Measurements from ENCODE around the gene ZDHHC21. TPM values are rescaled to one million over a fixed set of nuclear protein-coding genes. Genes with fewer than 3 reads are reported as not detected.

ZDHHC21 gene
- total RNA-seq (ENCODE audit: low replicate concordance), result 14.4 and 22.5 TPM in 2 replicates

GRCh38 chr9:14693251-14693861, at the start of gene ZDHHC21:
TSS of gene ZDHHC21 (minus strand) at chr9:14693432. CDS start at chr9:14674340, 19,092 bp downstream.
- Mint-ChIP-seq H3K4me1 (peaks cover 31% of the 10 kb centered on the region), H3K9me3 (no peaks in the 10 kb centered on the region), H3K4me3 (peak within 1 kb of the TSS; percentile 99), H3K36me3 (peaks cover 5% of the 10 kb centered on the region), H3K27ac (peak within 1 kb of the TSS; percentile 99), H3K27me3 (ENCODE audit: insufficient read depth, low read depth) (no peaks in the 10 kb centered on the region)
- no peak within 1 kb of the TSS for H3K27ac ChIP-seq
- no peaks in the 10 kb centered on the region for H3K27me3 ChIP-seq
- H2AFZ ChIP-seq (replicated peaks), result peak within 1 kb of the TSS; percentile 95
- TF ChIP-seq CTCF (IDR thresholded peaks at IDR 0.05), result no peak
- peak; percentile 15 for TF ChIP-seq EZH2 (IDR thresholded peaks at IDR 0.05)
- peak within 1 kb of the TSS; percentile 86 for H3K4me2 ChIP-seq
- H3K9me3 ChIP-seq (ENCODE audit: low read depth), result no peaks in the 10 kb centered on the region
- no peaks in the 10 kb centered on the region for H4K20me1 ChIP-seq (ENCODE audit: low read depth)
- H3K4me1 ChIP-seq, result peaks cover 13% of the 10 kb centered on the region
- peak within 1 kb of the TSS; percentile 71 for H3K9ac ChIP-seq
- H3F3A ChIP-seq (ENCODE audit: low read depth), result peaks cover 2% of the 10 kb centered on the region
- peaks cover 33% of the 10 kb centered on the region for H3K79me2 ChIP-seq (ENCODE audit: low read depth)
- peak; percentile 64 for DNase-seq (ENCODE audit: low spot score)
- no peaks in the 10 kb centered on the region for H3K36me3 ChIP-seq
- H3K4me3 ChIP-seq, result peak within 1 kb of the TSS; percentile 83

GRCh38 chr9:14741369-14741768, 48.1 kb upstream of the ZDHHC21 start:
- Histone ChIP-seq H3K9me3 (ENCODE audit: low read depth) (no peaks in the 10 kb centered on the region), H2AFZ (replicated peaks) (no peak overlapping the region), H3K4me3 (no peak overlapping the region), H3K27ac (no peak overlapping the region), H3K4me2 (no peak overlapping the region), H3K79me2 (ENCODE audit: low read depth) (no peaks in the 10 kb centered on the region), H3K27me3 (no peaks in the 10 kb centered on the region), H3K36me3 (no peaks in the 10 kb centered on the region), H4K20me1 (ENCODE audit: low read depth) (no peaks in the 10 kb centered on the region), H3K9ac (no peak overlapping the region), H3K4me1 (no peaks in the 10 kb centered on the region), H3F3A (ENCODE audit: low read depth) (no peaks in the 10 kb centered on the region)
- Mint-ChIP-seq H3K4me3 (no peak overlapping the region), H3K4me1 (no peaks in the 10 kb centered on the region), H3K9me3 (peaks cover 3% of the 10 kb centered on the region), H3K27ac (no peak overlapping the region), H3K27me3 (ENCODE audit: insufficient read depth, low read depth) (no peaks in the 10 kb centered on the region), H3K36me3 (peaks cover 19% of the 10 kb centered on the region)
- DNase-seq (ENCODE audit: low spot score), result no peak
- no peak for TF ChIP-seq CTCF (IDR thresholded peaks at IDR 0.05)
- no peak for TF ChIP-seq EZH2phosphoT487 (IDR thresholded peaks at IDR 0.05)
- no peak for TF ChIP-seq EZH2 (IDR thresholded peaks at IDR 0.05)

GRCh38 chr9:14733133-14733532, 39.9 kb upstream of the ZDHHC21 start:
- TF ChIP-seq EZH2 (IDR thresholded peaks at IDR 0.05) (no peak), CTCF (IDR thresholded peaks at IDR 0.05) (no peak), EZH2phosphoT487 (IDR thresholded peaks at IDR 0.05) (no peak)
- H3K36me3 ChIP-seq, result no peaks in the 10 kb centered on the region
- no peaks in the 10 kb centered on the region for H3K4me1 ChIP-seq
- H2AFZ ChIP-seq (replicated peaks), result no peak overlapping the region
- no peak overlapping the region for H3K4me2 ChIP-seq
- no peak overlapping the region for H3K4me3 ChIP-seq
- no peaks in the 10 kb centered on the region for H4K20me1 ChIP-seq (ENCODE audit: low read depth)
- Mint-ChIP-seq H3K9me3 (no peaks in the 10 kb centered on the region), H3K27me3 (ENCODE audit: insufficient read depth, low read depth) (no peaks in the 10 kb centered on the region), H3K4me3 (no peak overlapping the region), H3K4me1 (no peaks in the 10 kb centered on the region), H3K27ac (no peak overlapping the region), H3K36me3 (peaks cover 9% of the 10 kb centered on the region)
- no peaks in the 10 kb centered on the region for H3K9me3 ChIP-seq (ENCODE audit: low read depth)
- no peak overlapping the region for H3K27ac ChIP-seq
- no peak overlapping the region for H3K9ac ChIP-seq
- H3K79me2 ChIP-seq (ENCODE audit: low read depth), result no peaks in the 10 kb centered on the region
- peaks cover under 1% of the 10 kb centered on the region for H3K27me3 ChIP-seq
- no peak for DNase-seq (ENCODE audit: low spot score)
- no peaks in the 10 kb centered on the region for H3F3A ChIP-seq (ENCODE audit: low read depth)
